K562 (cell line): ENCODE results near the gene RAB31. TPM values are rescaled to one million over a fixed set of nuclear protein-coding genes. Genes with fewer than 3 reads are reported as not detected.

Experiments used
- CREM ChIP-seq: IDR thresholded peaks from 2 replicates; pipeline ENCODE4 v1.6.1; 2014; ENCODE audit warnings: antibody characterized with exemption, low read depth
- CXXC5 ChIP-seq: fragments of 250-450 bp; sonication (Bioruptor Pico); IDR thresholded peaks from 2 replicates; pipeline ENCODE4 v1.8.0; 2022; ENCODE audit warnings: inconsistent platforms, mild to moderate bottlenecking, moderate library complexity
- DPF2 ChIP-seq: fragments of 450-650 bp; IDR thresholded peaks from 2 replicates; pipeline ENCODE4 v1.6.1; 2016
- EGR1 ChIP-seq: fragments of 450-650 bp; conservative IDR thresholded peaks from 2 replicates; pipeline ENCODE4 v1.6.1; 2017; ENCODE audit warnings: mild to moderate bottlenecking
- HDAC2 ChIP-seq: fragments of 450-650 bp; IDR thresholded peaks from 2 replicates; pipeline ENCODE4 v1.6.1; 2016; ENCODE audit warnings: mild to moderate bottlenecking
- HLTF ChIP-seq: fragments of 450-650 bp; IDR thresholded peaks from 2 replicates; pipeline ENCODE4 v1.6.1; 2016
- KLF10 ChIP-seq: fragments of 250-450 bp; sonication (Bioruptor Pico); IDR thresholded peaks from 2 replicates; pipeline ENCODE4 v1.6.1; 2021; ENCODE audit warnings: matching md5 sums
- KLF16 ChIP-seq: IDR thresholded peaks from 2 replicates; pipeline ENCODE4 v1.6.1; 2016; ENCODE audit warnings: antibody characterized with exemption
- LCOR ChIP-seq: sonication (generic); formaldehyde crosslinking; IDR thresholded peaks from 2 replicates; pipeline ENCODE4 v1.8.0; 2022; ENCODE audit warnings: mild to moderate bottlenecking, missing genetic modification reagents
- MTA1 ChIP-seq: fragments of 450-650 bp; IDR thresholded peaks from 2 replicates; pipeline ENCODE4 v1.6.1; 2017; ENCODE audit warnings: borderline replicate concordance
- NUFIP1 ChIP-seq: fragments of 450-650 bp; IDR thresholded peaks from 2 replicates; pipeline ENCODE4 v1.6.1; 2018; ENCODE audit not compliant: partially characterized antibody
- POLR3A ChIP-seq: IDR thresholded peaks from 2 replicates; pipeline ENCODE4 v1.6.1; 2011; ENCODE audit warnings: borderline replicate concordance, mild to moderate bottlenecking, moderate library complexity; ENCODE audit not compliant: insufficient read length, insufficient read depth; ENCODE audit errors: extremely low read depth
- TFAM ChIP-seq: fragments of 250-450 bp; sonication (Bioruptor Pico); conservative IDR thresholded peaks from 2 replicates; pipeline ENCODE4 v1.5.0; 2021; ENCODE audit warnings: mild to moderate bottlenecking, moderate library complexity
- YBX1 ChIP-seq: fragments of 450-650 bp; IDR thresholded peaks from 2 replicates; pipeline ENCODE4 v1.7.1; 2016; ENCODE audit warnings: mild to moderate bottlenecking
- ZNF239 ChIP-seq: fragments of 250-450 bp; sonication (Bioruptor Pico); IDR thresholded peaks from 2 replicates; pipeline ENCODE4 v1.4.0; 2020; ENCODE audit warnings: mild to moderate bottlenecking
- ZNF707 ChIP-seq: fragments of 250-450 bp; sonication (Bioruptor Pico); conservative IDR thresholded peaks from 2 replicates; pipeline ENCODE4 v1.8.0; 2022; ENCODE audit warnings: inconsistent platforms, mild to moderate bottlenecking, moderate library complexity
- polyA plus RNA-seq, 8 experiments: library from polyadenylated mRNA; depleted of rRNA in 4 of 8; stranded (reverse) in 5 of 8; unstranded in 3 of 8; fragments of >200 nt; fragmentation: Nextera tagmentation in 2 of 8; fragmentation: Illumina TruSeq in 1 of 8; extraction: Ambion mirVana in 2 of 8; extraction: Trizol in 1 of 8; gene quantifications; 2 replicates each; pipeline versions ENCODE4 v1.2.1 to v1.2.3, GENCODE V29; 2011 to 2014; ENCODE audit warnings: inconsistent platforms in 1 of 8, missing spikeins in 1 of 8
- total RNA-seq, 7 experiments: library from RNA; depleted of rRNA in 6 of 7; stranded (reverse); fragments of >200 nt in 6 of 7; fragmentation: Illumina TruSeq in 2 of 7; extraction: Trizol in 2 of 7; gene quantifications; 2 replicates each; pipeline versions ENCODE4 v1.2.1 to v1.2.3, GENCODE V29; 2011 to 2021; ENCODE audit warnings: low replicate concordance in 1 of 7
- TF ChIP-seq, protein P1 (sequence below): fragments of 200-600 bp; sonication (generic); IDR thresholded peaks from one replicate; pipeline ENCODE4 v1.6.1; 2012; ENCODE audit warnings: mild to moderate bottlenecking, low read depth, low read length, inconsistent platforms
- TF ChIP-seq, protein P2 (sequence below): fragments of 250-450 bp; sonication (Bioruptor Pico); IDR thresholded peaks from 2 replicates; pipeline ENCODE4 v1.4.0; 2020; ENCODE audit warnings: mild to moderate bottlenecking, moderate library complexity

Gene RAB31
- total and polyA plus RNA-seq, 9 of the 15 experiments (the other 6 are each of a cell fraction or from before 2014, with no cell fraction given): 20.7 to 70.4 (median 41.3) TPM

DNA sequence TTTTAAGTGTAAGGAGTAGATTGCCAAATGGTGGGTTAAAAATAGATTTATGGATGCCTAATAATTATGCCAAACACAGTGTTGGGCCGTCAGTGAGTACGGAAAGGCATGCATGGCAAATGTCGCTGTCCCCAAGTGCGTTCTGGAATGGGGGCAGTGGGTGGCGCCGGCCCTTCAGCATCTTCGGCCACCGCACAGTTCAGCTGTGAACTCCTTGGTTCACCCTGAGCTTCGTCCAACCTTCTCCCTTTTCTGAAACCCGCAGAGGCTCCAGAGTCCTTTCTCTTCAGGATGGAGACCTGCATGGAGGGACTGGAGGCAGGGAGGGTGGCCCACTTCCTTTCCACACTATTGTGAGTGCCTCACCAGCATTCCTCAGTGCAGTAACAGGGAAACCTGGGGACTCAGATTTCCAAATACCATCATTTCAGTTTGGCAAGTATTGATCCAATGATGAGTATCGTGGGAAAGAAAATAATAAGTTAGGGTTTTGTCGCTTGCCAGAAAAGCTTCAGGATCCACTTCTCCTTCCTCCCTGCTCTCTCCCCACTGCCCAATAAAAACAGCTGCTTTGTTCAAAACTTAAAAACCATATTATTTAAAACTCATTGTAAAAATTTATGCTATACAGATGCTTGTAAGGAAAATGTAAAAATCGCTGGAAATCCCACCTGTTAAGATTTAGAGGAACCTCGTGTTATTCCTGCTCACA lies 103.0 kb downstream of the RAB31 start (continued):
- TF ChIP-seq, protein P1, sequence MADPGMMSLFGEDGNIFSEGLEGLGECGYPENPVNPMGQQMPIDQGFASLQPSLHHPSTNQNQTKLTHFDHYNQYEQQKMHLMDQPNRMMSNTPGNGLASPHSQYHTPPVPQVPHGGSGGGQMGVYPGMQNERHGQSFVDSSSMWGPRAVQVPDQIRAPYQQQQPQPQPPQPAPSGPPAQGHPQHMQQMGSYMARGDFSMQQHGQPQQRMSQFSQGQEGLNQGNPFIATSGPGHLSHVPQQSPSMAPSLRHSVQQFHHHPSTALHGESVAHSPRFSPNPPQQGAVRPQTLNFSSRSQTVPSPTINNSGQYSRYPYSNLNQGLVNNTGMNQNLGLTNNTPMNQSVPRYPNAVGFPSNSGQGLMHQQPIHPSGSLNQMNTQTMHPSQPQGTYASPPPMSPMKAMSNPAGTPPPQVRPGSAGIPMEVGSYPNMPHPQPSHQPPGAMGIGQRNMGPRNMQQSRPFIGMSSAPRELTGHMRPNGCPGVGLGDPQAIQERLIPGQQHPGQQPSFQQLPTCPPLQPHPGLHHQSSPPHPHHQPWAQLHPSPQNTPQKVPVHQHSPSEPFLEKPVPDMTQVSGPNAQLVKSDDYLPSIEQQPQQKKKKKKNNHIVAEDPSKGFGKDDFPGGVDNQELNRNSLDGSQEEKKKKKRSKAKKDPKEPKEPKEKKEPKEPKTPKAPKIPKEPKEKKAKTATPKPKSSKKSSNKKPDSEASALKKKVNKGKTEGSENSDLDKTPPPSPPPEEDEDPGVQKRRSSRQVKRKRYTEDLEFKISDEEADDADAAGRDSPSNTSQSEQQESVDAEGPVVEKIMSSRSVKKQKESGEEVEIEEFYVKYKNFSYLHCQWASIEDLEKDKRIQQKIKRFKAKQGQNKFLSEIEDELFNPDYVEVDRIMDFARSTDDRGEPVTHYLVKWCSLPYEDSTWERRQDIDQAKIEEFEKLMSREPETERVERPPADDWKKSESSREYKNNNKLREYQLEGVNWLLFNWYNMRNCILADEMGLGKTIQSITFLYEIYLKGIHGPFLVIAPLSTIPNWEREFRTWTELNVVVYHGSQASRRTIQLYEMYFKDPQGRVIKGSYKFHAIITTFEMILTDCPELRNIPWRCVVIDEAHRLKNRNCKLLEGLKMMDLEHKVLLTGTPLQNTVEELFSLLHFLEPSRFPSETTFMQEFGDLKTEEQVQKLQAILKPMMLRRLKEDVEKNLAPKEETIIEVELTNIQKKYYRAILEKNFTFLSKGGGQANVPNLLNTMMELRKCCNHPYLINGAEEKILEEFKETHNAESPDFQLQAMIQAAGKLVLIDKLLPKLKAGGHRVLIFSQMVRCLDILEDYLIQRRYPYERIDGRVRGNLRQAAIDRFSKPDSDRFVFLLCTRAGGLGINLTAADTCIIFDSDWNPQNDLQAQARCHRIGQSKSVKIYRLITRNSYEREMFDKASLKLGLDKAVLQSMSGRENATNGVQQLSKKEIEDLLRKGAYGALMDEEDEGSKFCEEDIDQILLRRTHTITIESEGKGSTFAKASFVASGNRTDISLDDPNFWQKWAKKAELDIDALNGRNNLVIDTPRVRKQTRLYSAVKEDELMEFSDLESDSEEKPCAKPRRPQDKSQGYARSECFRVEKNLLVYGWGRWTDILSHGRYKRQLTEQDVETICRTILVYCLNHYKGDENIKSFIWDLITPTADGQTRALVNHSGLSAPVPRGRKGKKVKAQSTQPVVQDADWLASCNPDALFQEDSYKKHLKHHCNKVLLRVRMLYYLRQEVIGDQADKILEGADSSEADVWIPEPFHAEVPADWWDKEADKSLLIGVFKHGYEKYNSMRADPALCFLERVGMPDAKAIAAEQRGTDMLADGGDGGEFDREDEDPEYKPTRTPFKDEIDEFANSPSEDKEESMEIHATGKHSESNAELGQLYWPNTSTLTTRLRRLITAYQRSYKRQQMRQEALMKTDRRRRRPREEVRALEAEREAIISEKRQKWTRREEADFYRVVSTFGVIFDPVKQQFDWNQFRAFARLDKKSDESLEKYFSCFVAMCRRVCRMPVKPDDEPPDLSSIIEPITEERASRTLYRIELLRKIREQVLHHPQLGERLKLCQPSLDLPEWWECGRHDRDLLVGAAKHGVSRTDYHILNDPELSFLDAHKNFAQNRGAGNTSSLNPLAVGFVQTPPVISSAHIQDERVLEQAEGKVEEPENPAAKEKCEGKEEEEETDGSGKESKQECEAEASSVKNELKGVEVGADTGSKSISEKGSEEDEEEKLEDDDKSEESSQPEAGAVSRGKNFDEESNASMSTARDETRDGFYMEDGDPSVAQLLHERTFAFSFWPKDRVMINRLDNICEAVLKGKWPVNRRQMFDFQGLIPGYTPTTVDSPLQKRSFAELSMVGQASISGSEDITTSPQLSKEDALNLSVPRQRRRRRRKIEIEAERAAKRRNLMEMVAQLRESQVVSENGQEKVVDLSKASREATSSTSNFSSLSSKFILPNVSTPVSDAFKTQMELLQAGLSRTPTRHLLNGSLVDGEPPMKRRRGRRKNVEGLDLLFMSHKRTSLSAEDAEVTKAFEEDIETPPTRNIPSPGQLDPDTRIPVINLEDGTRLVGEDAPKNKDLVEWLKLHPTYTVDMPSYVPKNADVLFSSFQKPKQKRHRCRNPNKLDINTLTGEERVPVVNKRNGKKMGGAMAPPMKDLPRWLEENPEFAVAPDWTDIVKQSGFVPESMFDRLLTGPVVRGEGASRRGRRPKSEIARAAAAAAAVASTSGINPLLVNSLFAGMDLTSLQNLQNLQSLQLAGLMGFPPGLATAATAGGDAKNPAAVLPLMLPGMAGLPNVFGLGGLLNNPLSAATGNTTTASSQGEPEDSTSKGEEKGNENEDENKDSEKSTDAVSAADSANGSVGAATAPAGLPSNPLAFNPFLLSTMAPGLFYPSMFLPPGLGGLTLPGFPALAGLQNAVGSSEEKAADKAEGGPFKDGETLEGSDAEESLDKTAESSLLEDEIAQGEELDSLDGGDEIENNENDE: no peak
- TF ChIP-seq DPF2: no peak
- TF ChIP-seq CREM: peak; percentile 29; the same call in 1 of the 2 replicates
- TF ChIP-seq KLF10 (CRISPR knock-in tag): no peak
- no peak for TF ChIP-seq ZNF707 (CRISPR knock-in tag)
- TF ChIP-seq, protein P2, sequence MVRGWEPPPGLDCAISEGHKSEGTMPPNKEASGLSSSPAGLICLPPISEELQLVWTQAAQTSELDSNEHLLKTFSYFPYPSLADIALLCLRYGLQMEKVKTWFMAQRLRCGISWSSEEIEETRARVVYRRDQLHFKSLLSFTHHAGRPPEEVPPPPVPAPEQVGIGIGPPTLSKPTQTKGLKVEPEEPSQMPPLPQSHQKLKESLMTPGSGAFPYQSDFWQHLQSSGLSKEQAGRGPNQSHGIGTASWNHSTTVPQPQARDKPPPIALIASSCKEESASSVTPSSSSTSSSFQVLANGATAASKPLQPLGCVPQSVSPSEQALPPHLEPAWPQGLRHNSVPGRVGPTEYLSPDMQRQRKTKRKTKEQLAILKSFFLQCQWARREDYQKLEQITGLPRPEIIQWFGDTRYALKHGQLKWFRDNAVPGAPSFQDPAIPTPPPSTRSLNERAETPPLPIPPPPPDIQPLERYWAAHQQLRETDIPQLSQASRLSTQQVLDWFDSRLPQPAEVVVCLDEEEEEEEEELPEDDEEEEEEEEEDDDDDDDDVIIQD (CRISPR knock-in tag): no peak
- no peak for TF ChIP-seq EGR1
- TF ChIP-seq HLTF: no peak
- no peak for TF ChIP-seq ZNF239 (CRISPR knock-in tag)
- TF ChIP-seq CXXC5 (CRISPR knock-in tag): 0 out of 2 replicates have a peak, but pooled peaks have one; percentile 39
- no peak for TF ChIP-seq YBX1
- no peak for TF ChIP-seq POLR3A
- 0 out of 2 replicates have a peak, but pooled peaks have one; percentile 26 for TF ChIP-seq HDAC2
- no peak for TF ChIP-seq LCOR
- no peak for TF ChIP-seq NUFIP1
- no peak for TF ChIP-seq TFAM (CRISPR knock-in tag)
- no peak for TF ChIP-seq KLF16
- TF ChIP-seq MTA1: no peak
